ES-I3 (cell line): ENCODE measurements around the gene DNAAF5.

Experiments used
- H3K36me3 ChIP-seq: 2 replicates; pipeline ENCODE4 v1.6.1; 2013; ENCODE audit warnings: mild to moderate bottlenecking, low read length, control low read depth, moderate library complexity; ENCODE audit not compliant: insufficient read depth
- H3K4me1 ChIP-seq: 2 replicates; pipeline ENCODE4 v1.6.1; 2013; ENCODE audit warnings: mild to moderate bottlenecking, control low read depth, low read length; ENCODE audit not compliant: insufficient read depth
- H3K9ac ChIP-seq: 2 replicates; pipeline ENCODE4 v1.6.1; 2013; ENCODE audit warnings: low read depth, mild to moderate bottlenecking, low read length, moderate library complexity
- H3K9me3 ChIP-seq: 2 replicates; pipeline ENCODE4 v1.6.1; 2013; ENCODE audit warnings: mild to moderate bottlenecking, low read length, moderate library complexity; ENCODE audit not compliant: control insufficient read depth, insufficient read depth

Gene DNAAF5

DNA sequence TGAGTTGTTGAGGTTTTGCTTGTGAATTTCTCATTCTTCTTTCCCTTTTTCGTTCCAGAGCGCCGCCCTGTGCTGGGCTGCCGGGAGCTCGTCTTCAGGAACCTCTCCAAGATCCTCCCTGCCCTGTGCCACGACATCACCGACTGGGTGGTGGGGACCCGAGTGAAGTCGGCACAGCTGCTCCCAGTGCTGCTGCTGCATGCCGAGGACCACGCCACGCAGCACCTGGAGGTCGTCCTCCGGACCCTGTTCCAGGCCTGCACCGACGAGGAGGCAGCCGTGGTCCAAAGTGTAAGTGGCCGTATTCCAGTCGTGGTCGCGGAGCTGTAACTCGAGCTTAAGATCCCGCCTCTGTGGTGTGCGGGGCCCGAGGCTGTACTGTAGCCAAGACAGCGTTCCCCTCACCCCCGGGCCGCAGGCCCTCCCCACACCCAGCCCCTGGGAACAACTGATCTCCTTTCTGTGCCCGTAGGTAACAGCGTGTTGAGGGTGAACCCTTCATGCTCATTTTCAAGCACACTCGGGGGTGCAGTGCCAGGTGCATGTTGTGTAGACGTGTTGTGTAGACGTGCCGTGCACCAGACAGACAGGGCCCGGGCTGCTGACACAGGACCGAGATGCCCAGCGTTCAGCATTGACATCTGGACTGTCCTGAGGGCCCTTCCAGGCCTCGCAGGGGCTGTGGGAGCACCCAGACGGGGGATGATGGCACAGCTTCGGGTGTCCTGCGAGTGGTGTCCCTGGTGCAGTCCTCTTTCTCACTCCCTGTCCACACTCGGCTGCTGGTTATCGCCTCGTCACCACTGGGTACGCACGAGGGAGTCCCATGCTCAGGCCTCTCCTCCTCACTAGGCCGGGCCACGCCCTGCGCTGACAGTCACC lies 28.3 kb downstream of the DNAAF5 start:
- Histone ChIP-seq H3K9me3 (no peaks in the 10 kb centered on the region), H3K36me3 (peaks cover 21% of the 10 kb centered on the region), H3K9ac (no peak overlapping the region), H3K4me1 (no peaks in the 10 kb centered on the region)

GRCh38 chr7:755413-755805 lies 28.9 kb downstream of the DNAAF5 start:
- H3K36me3 ChIP-seq, result peaks cover 21% of the 10 kb centered on the region
- no peak overlapping the region for H3K9ac ChIP-seq
- no peaks in the 10 kb centered on the region for H3K9me3 ChIP-seq
- no peaks in the 10 kb centered on the region for H3K4me1 ChIP-seq

GRCh38 chr7:756231-756927 lies 29.9 kb downstream of the DNAAF5 start:
- H3K36me3 ChIP-seq, result peaks cover 21% of the 10 kb centered on the region
- no peaks in the 10 kb centered on the region for H3K4me1 ChIP-seq
- no peaks in the 10 kb centered on the region for H3K9me3 ChIP-seq
- no peak overlapping the region for H3K9ac ChIP-seq

DNA sequence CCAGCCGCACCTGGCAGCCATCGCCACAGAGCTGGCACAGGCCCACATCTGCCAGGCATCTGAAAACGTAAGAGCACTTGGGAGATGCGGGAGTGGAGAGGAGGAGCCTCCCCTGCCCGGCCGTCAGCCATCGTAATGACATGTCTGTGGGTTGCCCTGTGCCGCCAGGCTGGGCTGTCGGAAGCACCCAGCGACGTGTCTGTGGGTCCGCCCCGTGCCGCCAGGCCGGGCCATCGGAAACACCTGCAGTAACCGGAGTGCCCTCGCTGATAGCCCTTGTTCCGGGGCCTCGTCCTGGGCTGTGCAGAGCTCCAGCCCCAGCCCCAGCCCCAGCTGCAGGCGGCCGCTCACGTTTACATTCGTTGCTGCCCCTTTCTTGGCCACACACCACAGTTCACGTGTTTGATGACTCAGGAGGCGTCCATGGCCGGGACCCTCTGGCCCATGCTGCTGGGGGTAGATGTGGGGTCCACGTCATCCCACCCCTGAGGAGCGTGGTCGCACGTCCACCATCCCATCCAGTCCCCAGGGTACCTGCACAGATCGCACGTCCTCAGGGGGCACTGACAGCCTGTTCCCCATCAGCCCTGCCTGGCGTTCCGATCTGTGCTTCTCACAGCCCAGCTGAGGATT lies 30.5 kb downstream of the DNAAF5 start:
- Histone ChIP-seq H3K9ac (no peak overlapping the region), H3K36me3 (peaks cover 21% of the 10 kb centered on the region), H3K4me1 (no peaks in the 10 kb centered on the region), H3K9me3 (no peaks in the 10 kb centered on the region)

DNA sequence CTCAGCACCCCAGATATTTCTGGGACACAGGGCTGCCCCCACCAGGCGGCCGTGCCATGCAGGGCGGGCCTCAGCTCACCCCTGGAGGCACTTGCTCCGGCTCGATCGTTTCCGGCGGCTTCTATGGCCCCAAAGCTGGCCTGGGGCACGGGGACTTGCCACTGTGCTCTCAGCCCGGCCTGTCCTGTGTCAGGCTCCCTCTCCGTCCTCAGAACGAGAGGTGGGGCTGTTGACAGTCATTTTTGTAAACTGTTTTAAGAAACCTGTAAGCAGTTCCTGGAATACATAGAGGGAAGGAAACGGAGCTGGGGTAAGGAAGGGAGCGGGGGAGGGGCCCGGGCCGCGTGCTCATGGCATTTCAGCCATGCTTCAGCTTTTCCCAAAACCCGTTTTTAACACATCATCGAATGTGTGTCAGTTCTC lies 31.3 kb downstream of the DNAAF5 start:
- H3K9ac ChIP-seq, result no peak overlapping the region
- no peaks in the 10 kb centered on the region for H3K9me3 ChIP-seq
- H3K36me3 ChIP-seq, result peaks cover 21% of the 10 kb centered on the region
- H3K4me1 ChIP-seq, result no peaks in the 10 kb centered on the region

DNA sequence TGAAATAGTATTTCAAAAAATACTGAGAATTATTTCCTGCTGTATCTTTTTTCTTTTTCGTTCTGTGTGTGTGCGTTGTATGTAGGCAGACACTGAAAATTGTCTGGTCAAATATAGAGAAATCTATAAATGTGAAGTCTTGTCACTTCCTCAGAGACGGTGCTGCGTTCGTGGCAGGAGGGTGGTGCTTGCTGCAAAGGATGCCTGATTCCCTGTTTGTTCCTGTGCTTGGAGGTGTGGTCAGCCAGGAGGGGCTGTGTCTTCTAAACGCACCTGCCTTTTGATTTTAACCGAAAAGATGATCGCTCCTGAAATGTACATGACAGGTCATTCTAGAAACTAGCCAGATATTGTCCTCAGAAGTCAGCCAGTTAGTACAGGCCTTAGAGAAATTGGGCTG lies 33.1 kb downstream of the DNAAF5 start:
- no peak overlapping the region for H3K9ac ChIP-seq
- H3K9me3 ChIP-seq, result no peaks in the 10 kb centered on the region
- H3K4me1 ChIP-seq, result no peaks in the 10 kb centered on the region
- peaks cover 21% of the 10 kb centered on the region for H3K36me3 ChIP-seq

- H3K4me1 ChIP-seq, result no peaks in the 10 kb centered on the region
- no peak overlapping the region for H3K9ac ChIP-seq
- peaks cover 21% of the 10 kb centered on the region for H3K36me3 ChIP-seq
- no peaks in the 10 kb centered on the region for H3K9me3 ChIP-seq
Measured at GRCh38 chr7:760006-760405, 33.5 kb downstream of the DNAAF5 start.

DNA sequence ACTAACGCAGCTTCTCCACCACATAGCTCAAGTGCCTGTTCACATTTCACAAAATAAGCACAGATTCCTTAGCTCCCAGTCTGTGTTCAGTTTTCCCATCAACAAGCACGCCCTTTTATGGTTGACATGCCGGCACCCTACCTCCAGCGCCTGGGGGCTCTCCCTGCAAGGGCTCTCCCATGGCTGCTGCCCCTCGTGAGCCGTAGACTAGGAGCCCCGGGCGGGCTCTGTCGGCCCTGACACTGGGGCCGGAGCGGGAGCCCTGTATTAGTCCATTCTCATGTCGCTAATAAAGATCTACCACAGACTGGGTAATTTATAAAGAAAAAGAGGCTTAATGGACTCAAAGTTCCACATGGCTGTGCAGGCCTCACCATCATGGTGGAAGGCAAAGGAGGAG lies 34.6 kb downstream of the DNAAF5 start:
- Histone ChIP-seq H3K9ac (no peak overlapping the region), H3K36me3 (peaks cover 17% of the 10 kb centered on the region), H3K9me3 (no peaks in the 10 kb centered on the region), H3K4me1 (no peaks in the 10 kb centered on the region)

- H3K36me3 ChIP-seq, result peaks cover 17% of the 10 kb centered on the region
- no peaks in the 10 kb centered on the region for H3K9me3 ChIP-seq
- no peak overlapping the region for H3K9ac ChIP-seq
- no peaks in the 10 kb centered on the region for H3K4me1 ChIP-seq
Measured at GRCh38 chr7:761631-762030, 35.1 kb downstream of the DNAAF5 start.

DNA sequence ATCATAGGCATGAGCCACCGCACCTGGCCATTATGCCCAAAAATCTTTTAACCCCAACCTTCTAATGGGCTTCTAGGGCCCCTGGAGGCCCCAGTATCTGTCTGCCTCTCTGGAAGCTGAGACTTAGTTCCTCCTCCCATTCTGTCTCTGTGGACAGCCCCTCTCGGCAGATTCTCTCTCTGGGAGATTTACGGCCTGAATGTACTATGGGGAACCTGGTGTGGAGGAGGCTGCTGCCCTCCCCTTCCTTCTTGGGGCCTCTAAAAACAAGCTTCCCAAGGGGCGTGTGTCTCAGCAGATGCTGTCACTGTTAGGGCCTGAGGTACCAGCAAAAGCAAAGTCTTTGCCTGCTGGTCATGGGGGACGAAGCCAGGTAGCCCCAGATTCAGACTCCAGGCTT lies 36.4 kb downstream of the DNAAF5 start:
- no peaks in the 10 kb centered on the region for H3K4me1 ChIP-seq
- H3K9me3 ChIP-seq, result no peaks in the 10 kb centered on the region
- H3K36me3 ChIP-seq, result peaks cover 14% of the 10 kb centered on the region
- H3K9ac ChIP-seq, result no peak overlapping the region

- no peaks in the 10 kb centered on the region for H3K4me1 ChIP-seq
- no peaks in the 10 kb centered on the region for H3K9me3 ChIP-seq
- H3K9ac ChIP-seq, result no peak overlapping the region
- peaks cover 10% of the 10 kb centered on the region for H3K36me3 ChIP-seq
Measured at GRCh38 chr7:763762-764161, 37.3 kb downstream of the DNAAF5 start.

- Histone ChIP-seq H3K36me3 (no peaks in the 10 kb centered on the region; the same call in 1 of the 2 replicates), H3K9ac (no peak overlapping the region), H3K9me3 (no peaks in the 10 kb centered on the region)
Measured at GRCh38 chr7:765383-765782, 38.9 kb downstream of the DNAAF5 start.

DNA sequence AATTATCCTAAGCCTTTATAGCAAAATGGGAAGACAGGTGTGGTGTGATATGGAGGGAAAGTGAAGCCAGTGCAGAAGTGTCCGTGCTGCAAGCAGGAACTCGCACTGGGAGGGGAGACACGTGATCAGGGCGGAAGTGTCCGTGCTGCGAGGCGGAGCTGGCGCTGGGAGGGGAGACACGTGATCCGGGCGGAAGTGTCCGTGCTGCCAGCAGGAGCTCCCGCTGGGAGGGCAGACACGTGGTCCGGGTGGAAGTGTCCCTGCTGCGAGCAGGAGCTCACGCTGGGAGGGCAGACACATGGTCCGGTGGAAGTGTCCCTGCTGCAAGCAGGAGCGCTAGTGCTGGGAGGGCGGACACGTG lies 41.1 kb downstream of the DNAAF5 start:
- no peak overlapping the region for H3K9ac ChIP-seq
- H3K4me1 ChIP-seq, result no peaks in the 10 kb centered on the region
- H3K9me3 ChIP-seq, result no peaks in the 10 kb centered on the region
- H3K36me3 ChIP-seq, result no peaks in the 10 kb centered on the region; the same call in 1 of the 2 replicates

More at GRCh38 chr7:765383-765782, 38.9 kb downstream of the DNAAF5 start:
- H3K4me1 ChIP-seq, result no peaks in the 10 kb centered on the region

GRCh38 chr7:767941-768731 lies 41.6 kb downstream of the DNAAF5 start:
- Histone ChIP-seq H3K9me3 (no peaks in the 10 kb centered on the region), H3K36me3 (no peaks in the 10 kb centered on the region; the same call in none of the 2 replicates), H3K4me1 (no peaks in the 10 kb centered on the region), H3K9ac (no peak overlapping the region)
